ENCODE results near the gene CPAMD8.

DNA sequence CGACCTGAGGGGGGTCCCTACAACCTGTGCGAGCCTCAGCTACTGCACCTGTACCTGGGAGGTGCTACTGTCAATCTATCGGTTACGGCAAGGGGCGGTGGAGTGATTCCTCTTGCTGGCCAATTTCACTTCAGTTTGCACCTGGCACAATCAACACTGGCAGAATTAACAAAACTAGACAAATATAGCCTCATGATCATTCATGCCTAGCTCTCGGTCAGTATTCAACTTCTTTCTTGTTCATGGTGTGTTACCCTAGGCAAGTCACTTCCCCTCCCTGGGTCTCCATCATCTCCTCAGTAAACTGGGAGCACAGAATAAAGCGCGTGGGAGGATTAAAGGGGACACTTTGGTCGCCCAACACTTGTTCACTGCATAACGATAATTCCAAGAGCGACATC lies 48.0 kb upstream of the CPAMD8 start:
- TF ChIP-seq, protein P1, sequence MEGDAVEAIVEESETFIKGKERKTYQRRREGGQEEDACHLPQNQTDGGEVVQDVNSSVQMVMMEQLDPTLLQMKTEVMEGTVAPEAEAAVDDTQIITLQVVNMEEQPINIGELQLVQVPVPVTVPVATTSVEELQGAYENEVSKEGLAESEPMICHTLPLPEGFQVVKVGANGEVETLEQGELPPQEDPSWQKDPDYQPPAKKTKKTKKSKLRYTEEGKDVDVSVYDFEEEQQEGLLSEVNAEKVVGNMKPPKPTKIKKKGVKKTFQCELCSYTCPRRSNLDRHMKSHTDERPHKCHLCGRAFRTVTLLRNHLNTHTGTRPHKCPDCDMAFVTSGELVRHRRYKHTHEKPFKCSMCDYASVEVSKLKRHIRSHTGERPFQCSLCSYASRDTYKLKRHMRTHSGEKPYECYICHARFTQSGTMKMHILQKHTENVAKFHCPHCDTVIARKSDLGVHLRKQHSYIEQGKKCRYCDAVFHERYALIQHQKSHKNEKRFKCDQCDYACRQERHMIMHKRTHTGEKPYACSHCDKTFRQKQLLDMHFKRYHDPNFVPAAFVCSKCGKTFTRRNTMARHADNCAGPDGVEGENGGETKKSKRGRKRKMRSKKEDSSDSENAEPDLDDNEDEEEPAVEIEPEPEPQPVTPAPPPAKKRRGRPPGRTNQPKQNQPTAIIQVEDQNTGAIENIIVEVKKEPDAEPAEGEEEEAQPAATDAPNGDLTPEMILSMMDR (IDR thresholded peaks at IDR 0.05 in 2 of 3, conservative IDR thresholded peaks at IDR 0.05 in 1 of 3; ENCODE audit: borderline replicate concordance in 1 of 3, insufficient read depth in 1 of 3, low read depth in 2 of 3, low read length in 2 of 3), result no peak
- TF ChIP-seq SIN3A (IDR thresholded peaks at IDR 0.05; ENCODE audit: low read depth), result no peak; the same call in 1 of the 2 replicates
- no peak for TF ChIP-seq TCF7L2 (IDR thresholded peaks at IDR 0.05; ENCODE audit: borderline replicate concordance, extremely low read depth, insufficient read depth, insufficient read length)
- no peak for TF ChIP-seq POLR2A (IDR thresholded peaks at IDR 0.05; ENCODE audit: borderline replicate concordance, extremely low read depth, insufficient read depth, insufficient read length)
- no peak for TF ChIP-seq EZH2 (IDR thresholded peaks at IDR 0.05)
- TF ChIP-seq POLR2AphosphoS5 (IDR thresholded peaks at IDR 0.05; ENCODE audit: low read depth, low read length), result no peak
- no peak for TF ChIP-seq JUND (IDR thresholded peaks at IDR 0.05)
- TF ChIP-seq ZNF274 (IDR thresholded peaks at IDR 0.05; ENCODE audit: low read depth, low read length), result no peak
- no peak for TF ChIP-seq EZH2phosphoT487 (IDR thresholded peaks at IDR 0.05; ENCODE audit: borderline replicate concordance)
